Measurements from ENCODE around the gene PTBP3.

PTBP3 gene

GRCh38 chr9:112174222-112174964, 159.0 kb downstream of the PTBP3 start (continued):
- TF ChIP-seq ZBTB11 (tag by site-specific recombination; conservative IDR thresholded peaks at IDR 0.05; ENCODE audit: low read depth), result 0 out of 2 replicates have a peak, but pooled peaks have one; percentile 17
- no peak for TF ChIP-seq SP7 (tag by site-specific recombination; IDR thresholded peaks at IDR 0.05)
- no peak for TF ChIP-seq ZNF830 (tag by site-specific recombination; IDR thresholded peaks at IDR 0.05; ENCODE audit: low read depth)

- no peak overlapping the region for H3K27ac ChIP-seq (ENCODE audit: extremely low read depth, low read depth, low read length)
- H3K36me3 ChIP-seq (ENCODE audit: control insufficient read depth in 2 of 2, insufficient read depth in 1 of 2, low read length in 2 of 2), result no peaks in the 10 kb centered on the region
- ChIA-PET CTCF (interaction anchor here (1.0 kb wide), 1 partner anchor 16 kb away, joined by 5 read pairs; no protein-coding TSS in a partner anchor), POLR2A (interaction anchor here (0.6 to 1.3 kb wide), 3 partner anchors 10 to 152 kb away, joined by 3 to 5 read pairs (median 4); no protein-coding TSS in a partner anchor)
- no peaks in the 10 kb centered on the region for H3K4me1 ChIP-seq (ENCODE audit: control insufficient read depth, insufficient read depth, low read length)
- TF ChIP-seq MYNN (tag by site-specific recombination; IDR thresholded peaks at IDR 0.05; ENCODE audit: borderline replicate concordance) (no peak), ZNF174 (tag by site-specific recombination; IDR thresholded peaks at IDR 0.05) (no peak), ZNF600 (tag by site-specific recombination; IDR thresholded peaks at IDR 0.05) (no peak), ZNF701 (tag by site-specific recombination; IDR thresholded peaks at IDR 0.05) (no peak)
- TF ChIP-seq, protein P1, sequence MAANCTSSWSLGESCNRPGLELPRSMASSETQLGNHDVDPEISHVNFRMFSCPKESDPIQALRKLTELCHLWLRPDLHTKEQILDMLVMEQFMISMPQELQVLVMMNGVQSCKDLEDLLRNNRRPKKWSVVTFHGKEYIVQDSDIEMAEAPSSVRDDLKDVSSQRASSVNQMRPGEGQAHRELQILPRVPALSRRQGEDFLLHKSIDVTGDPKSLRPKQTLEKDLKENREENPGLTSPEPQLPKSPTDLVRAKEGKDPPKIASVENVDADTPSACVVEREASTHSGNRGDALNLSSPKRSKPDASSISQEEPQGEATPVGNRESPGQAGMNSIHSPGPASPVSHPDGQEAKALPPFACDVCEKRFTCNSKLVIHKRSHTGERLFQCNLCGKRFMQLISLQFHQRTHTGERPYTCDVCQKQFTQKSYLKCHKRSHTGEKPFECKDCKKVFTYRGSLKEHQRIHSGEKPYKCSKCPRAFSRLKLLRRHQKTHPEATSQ (tag by site-specific recombination; IDR thresholded peaks at IDR 0.05), result no peak
- no peaks in the 10 kb centered on the region for H3K9me3 ChIP-seq (ENCODE audit: control insufficient read depth, insufficient read depth, low read depth, low read length)
- no peak overlapping the region for H3K4me3 ChIP-seq (ENCODE audit: low read depth, low read length)
Measured at GRCh38 chr9:112173489-112174221, 159.8 kb downstream of the PTBP3 start.

DNA sequence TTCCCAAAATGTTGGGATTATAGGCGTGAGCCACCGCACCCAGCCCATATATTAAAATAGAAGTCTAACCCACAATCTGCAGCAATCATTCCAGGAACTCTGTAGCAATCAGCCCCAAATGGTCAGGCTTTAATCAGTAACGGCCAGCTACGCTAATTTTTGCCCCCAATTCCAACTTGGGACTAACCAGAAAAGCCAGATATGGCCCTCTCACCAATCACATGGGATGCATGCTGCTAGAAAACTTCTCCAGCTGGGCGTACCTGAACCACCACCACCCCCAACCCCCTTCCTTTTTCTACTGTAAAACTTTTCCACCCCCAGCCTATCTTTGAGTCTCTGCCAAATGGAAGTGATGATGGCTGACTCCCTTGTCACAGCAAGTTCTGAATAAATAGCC, 162.5 kb downstream of the PTBP3 start:
- H3K36me3 ChIP-seq (ENCODE audit: control insufficient read depth in 2 of 2, insufficient read depth in 1 of 2, low read length in 2 of 2), result no peaks in the 10 kb centered on the region
- H3K27ac ChIP-seq (ENCODE audit: extremely low read depth, low read depth, low read length), result no peak overlapping the region
- H3K9me3 ChIP-seq (ENCODE audit: control insufficient read depth, insufficient read depth, low read depth, low read length), result no peaks in the 10 kb centered on the region
- TF ChIP-seq ZNF114 (tag by site-specific recombination; IDR thresholded peaks at IDR 0.05) (no peak), ZNF248 (tag by site-specific recombination; IDR thresholded peaks at IDR 0.05) (no peak), ZEB2 (tag by site-specific recombination; IDR thresholded peaks at IDR 0.05) (no peak), SALL2 (tag by site-specific recombination; IDR thresholded peaks at IDR 0.05; ENCODE audit: borderline replicate concordance) (no peak), ZNF133 (tag by site-specific recombination; IDR thresholded peaks at IDR 0.05) (no peak), ZNF555 (tag by site-specific recombination; conservative IDR thresholded peaks at IDR 0.05) (no peak), IKZF3 (tag by site-specific recombination; IDR thresholded peaks at IDR 0.05) (no peak), ZSCAN30 (tag by site-specific recombination; IDR thresholded peaks at IDR 0.05) (no peak), ZNF426 (tag by site-specific recombination; IDR thresholded peaks at IDR 0.05) (no peak), ZNF747 (tag by site-specific recombination; IDR thresholded peaks at IDR 0.05) (no peak), ZNF24 (tag by site-specific recombination; IDR thresholded peaks at IDR 0.05) (no peak), ZNF664 (tag by site-specific recombination; IDR thresholded peaks at IDR 0.05) (no peak)
- TF ChIP-seq, protein P2, sequence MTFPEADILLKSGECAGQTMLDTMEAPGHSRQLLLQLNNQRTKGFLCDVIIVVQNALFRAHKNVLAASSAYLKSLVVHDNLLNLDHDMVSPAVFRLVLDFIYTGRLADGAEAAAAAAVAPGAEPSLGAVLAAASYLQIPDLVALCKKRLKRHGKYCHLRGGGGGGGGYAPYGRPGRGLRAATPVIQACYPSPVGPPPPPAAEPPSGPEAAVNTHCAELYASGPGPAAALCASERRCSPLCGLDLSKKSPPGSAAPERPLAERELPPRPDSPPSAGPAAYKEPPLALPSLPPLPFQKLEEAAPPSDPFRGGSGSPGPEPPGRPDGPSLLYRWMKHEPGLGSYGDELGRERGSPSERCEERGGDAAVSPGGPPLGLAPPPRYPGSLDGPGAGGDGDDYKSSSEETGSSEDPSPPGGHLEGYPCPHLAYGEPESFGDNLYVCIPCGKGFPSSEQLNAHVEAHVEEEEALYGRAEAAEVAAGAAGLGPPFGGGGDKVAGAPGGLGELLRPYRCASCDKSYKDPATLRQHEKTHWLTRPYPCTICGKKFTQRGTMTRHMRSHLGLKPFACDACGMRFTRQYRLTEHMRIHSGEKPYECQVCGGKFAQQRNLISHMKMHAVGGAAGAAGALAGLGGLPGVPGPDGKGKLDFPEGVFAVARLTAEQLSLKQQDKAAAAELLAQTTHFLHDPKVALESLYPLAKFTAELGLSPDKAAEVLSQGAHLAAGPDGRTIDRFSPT (tag by site-specific recombination; IDR thresholded peaks at IDR 0.05), result no peak
- CTCF ChIA-PET, result interaction anchor here (0.6 to 0.9 kb wide), 2 partner anchors 22 to 184 kb away, joined by 3 to 5 read pairs; no protein-coding TSS in a partner anchor
- H3K4me3 ChIP-seq (ENCODE audit: low read depth, low read length), result no peak overlapping the region
- H3K4me1 ChIP-seq (ENCODE audit: control insufficient read depth, insufficient read depth, low read length), result no peaks in the 10 kb centered on the region
- POLR2A ChIA-PET, result no interaction called here
